ENCODE results near the gene TDRD12.
A peak's percentile ranks its signal among the peaks of the same experiment; 100 is the strongest.

DNA sequence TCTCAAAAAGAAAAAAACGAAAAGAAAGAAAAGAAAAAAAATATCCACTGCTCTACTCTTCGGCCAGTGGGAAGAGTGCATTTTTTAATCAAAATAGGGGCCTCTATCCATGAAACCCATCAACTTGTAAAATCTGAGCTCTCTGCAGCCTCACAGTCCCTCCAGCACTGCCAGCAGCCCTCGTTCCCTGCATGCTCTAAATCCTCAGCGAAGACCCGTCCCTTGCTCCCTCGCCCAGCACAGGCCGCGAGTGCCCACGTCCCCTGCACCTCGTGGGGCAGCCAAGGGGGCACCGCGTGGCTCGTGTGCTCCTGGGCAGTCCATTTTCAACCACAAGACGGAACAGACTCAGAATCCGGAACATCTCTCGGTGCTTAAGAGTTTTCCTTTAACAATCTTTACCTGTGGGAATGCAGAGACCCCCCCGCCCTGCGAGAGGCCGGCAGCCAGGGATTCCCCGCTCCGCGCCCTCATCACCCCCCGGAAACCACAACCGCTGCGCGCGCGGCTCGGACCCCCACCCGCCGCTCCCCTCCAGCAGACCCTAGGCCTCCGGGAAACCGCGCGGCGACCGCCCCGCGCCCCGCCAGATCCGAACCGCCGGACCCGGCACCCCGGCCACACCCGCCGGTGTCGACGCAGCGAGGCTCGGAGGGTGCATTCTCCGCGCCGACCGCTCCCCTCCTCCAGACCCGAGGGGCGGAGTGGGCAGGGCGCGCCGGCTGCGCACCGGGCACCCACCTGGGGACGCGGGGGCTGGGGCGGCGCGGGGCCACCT lies 45.2 kb upstream of the TDRD12 start:
- TF ChIP-seq, protein P1, sequence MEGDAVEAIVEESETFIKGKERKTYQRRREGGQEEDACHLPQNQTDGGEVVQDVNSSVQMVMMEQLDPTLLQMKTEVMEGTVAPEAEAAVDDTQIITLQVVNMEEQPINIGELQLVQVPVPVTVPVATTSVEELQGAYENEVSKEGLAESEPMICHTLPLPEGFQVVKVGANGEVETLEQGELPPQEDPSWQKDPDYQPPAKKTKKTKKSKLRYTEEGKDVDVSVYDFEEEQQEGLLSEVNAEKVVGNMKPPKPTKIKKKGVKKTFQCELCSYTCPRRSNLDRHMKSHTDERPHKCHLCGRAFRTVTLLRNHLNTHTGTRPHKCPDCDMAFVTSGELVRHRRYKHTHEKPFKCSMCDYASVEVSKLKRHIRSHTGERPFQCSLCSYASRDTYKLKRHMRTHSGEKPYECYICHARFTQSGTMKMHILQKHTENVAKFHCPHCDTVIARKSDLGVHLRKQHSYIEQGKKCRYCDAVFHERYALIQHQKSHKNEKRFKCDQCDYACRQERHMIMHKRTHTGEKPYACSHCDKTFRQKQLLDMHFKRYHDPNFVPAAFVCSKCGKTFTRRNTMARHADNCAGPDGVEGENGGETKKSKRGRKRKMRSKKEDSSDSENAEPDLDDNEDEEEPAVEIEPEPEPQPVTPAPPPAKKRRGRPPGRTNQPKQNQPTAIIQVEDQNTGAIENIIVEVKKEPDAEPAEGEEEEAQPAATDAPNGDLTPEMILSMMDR (IDR thresholded peaks at IDR 0.05): peak in 1 of 12 donors; percentile 3
- TF ChIP-seq POLR2A (IDR thresholded peaks at IDR 0.05): no peak

All from heart left ventricle (tissue), 13 donors.